HepG2 (cell line): ENCODE measurements around the gene WDR82. TPM values are rescaled to one million over a fixed set of nuclear protein-coding genes. Genes with fewer than 3 reads are reported as not detected.
A peak's percentile ranks its signal among the peaks of the same experiment; 100 is the strongest.

Source experiments
- PAF1 ChIP-seq: IDR thresholded peaks from 2 replicates; pipeline ENCODE4 v1.6.1; 2016; ENCODE audit warnings: missing genetic modification reagents, missing compliant biosample characterization
- RBFOX2 ChIP-seq: fragments of 200-400 bp; formaldehyde crosslinking; IDR thresholded peaks from 2 replicates; pipeline ENCODE4 v1.6.1; 2017; ENCODE audit warnings: low read depth, mild to moderate bottlenecking, low read length
- SPEN ChIP-seq: sonication (generic); formaldehyde crosslinking; IDR thresholded peaks from 2 replicates; pipeline ENCODE4 v1.5.1; 2020; ENCODE audit warnings: low read depth, mild to moderate bottlenecking, missing genetic modification reagents
- ZHX2 ChIP-seq, 2 experiments: sonication (generic) in 1 of 2; formaldehyde crosslinking in 1 of 2; IDR thresholded peaks; 2 replicates each; pipeline versions ENCODE4 v1.6.1 to v1.9.0; 2014 to 2022; ENCODE audit warnings: antibody characterized with exemption in 1 of 2, borderline replicate concordance in 1 of 2, inconsistent platforms in 1 of 2, low read depth in 1 of 2, missing genetic modification reagents in 1 of 2
- polyA plus RNA-seq, 8 experiments: library from polyadenylated mRNA; depleted of rRNA in 3 of 8; stranded (reverse) in 7 of 8; unstranded in 1 of 8; fragments of >200 nt; fragmentation: Illumina TruSeq in 4 of 8; extraction: Trizol in 4 of 8; gene quantifications; 2 replicates each; pipeline versions ENCODE4 v1.2.1 to v1.2.3, GENCODE V29; 2011 to 2016; ENCODE audit warnings: low read depth in 4 of 8, missing spikeins in 1 of 8, mixed read lengths in 1 of 8; ENCODE audit not compliant: insufficient read depth in 1 of 8
- total RNA-seq, 5 experiments: library from RNA; depleted of rRNA; stranded (reverse); fragments of >200 nt; fragmentation: Illumina TruSeq; extraction: Trizol; gene quantifications; 2 replicates each; pipeline ENCODE4 v1.2.3, GENCODE V29; 2016; ENCODE audit warnings: low read depth in 1 of 5

WDR82 gene
- total and polyA plus RNA-seq, 2 of the 13 experiments (the other 11 are each of a cell fraction or from before 2014, with no cell fraction given): 39.1 to 59.5 TPM

GRCh38 chr3:52234516-52235447, 43.7 kb downstream of the WDR82 start (continued):
- TF ChIP-seq ZHX2 (IDR thresholded peaks at IDR 0.05; ENCODE audit: low read depth) (no peak), ZHX2 (CRISPR knock-in tag; IDR thresholded peaks at IDR 0.05; ENCODE audit: borderline replicate concordance) (no peak), RBFOX2 (0 out of 2 replicates have a peak, but pooled peaks have one; percentile 32), SPEN (CRISPR knock-in tag) (0 out of 2 replicates have a peak, but pooled peaks have one; percentile 2), PAF1 (CRISPR knock-in tag) (no peak)
